ENCODE results near the gene SLC31A2.

The SLC31A2 gene

GRCh38 chr9:113163001-113163400 lies 12.2 kb downstream of the SLC31A2 start:
- H3K23ac ChIP-seq (ENCODE audit: low read length in 2 of 2) = no peak overlapping the region
- WGBS = 67% methylated on average over 3 of the region's 3 CpGs

GRCh38 chr9:113164536-113165300 lies 13.9 kb downstream of the SLC31A2 start:
- no peak overlapping the region for H2BK120ac ChIP-seq (ENCODE audit: low read depth, low read length)
- no peak overlapping the region for H2AFZ ChIP-seq (ENCODE audit: low read depth, low read length)

More at GRCh38 chr9:113163001-113163400, 12.2 kb downstream of the SLC31A2 start:
- Histone ChIP-seq H4K8ac (ENCODE audit: low read length) (no peak overlapping the region), H2BK12ac (ENCODE audit: low read length in 2 of 2) (no peak overlapping the region), H2AFZ (ENCODE audit: low read depth, low read length) (no peak overlapping the region), H3K27me3 (ENCODE audit: control insufficient read depth in 1 of 2, insufficient read depth in 1 of 2, low read length in 2 of 2) (no peaks in the 10 kb centered on the region), H3K4ac (ENCODE audit: low read depth in 1 of 2, low read length in 2 of 2) (no peak overlapping the region), H2BK5ac (ENCODE audit: low read depth, low read length, poor library complexity, severe bottlenecking) (no peak overlapping the region), H3K4me2 (ENCODE audit: low read length, poor library complexity, severe bottlenecking) (no peak overlapping the region), H2AK5ac (ENCODE audit: low read length, severe bottlenecking) (no peak overlapping the region), H3K4me1 (ENCODE audit: control insufficient read depth, insufficient read depth, low read depth, low read length) (no peaks in the 10 kb centered on the region), H2BK15ac (ENCODE audit: low read depth, poor library complexity, severe bottlenecking) (peak overlapping the region; percentile 17), H3K9ac (ENCODE audit: low read length) (no peak overlapping the region), H3K4me3 (ENCODE audit: insufficient read depth in 1 of 2, low read depth in 1 of 2, low read length in 2 of 2) (no peak overlapping the region), H4K91ac (ENCODE audit: low read length) (no peak overlapping the region), H3K9me3 (ENCODE audit: control insufficient read depth, low read length) (no peaks in the 10 kb centered on the region), H2BK120ac (ENCODE audit: low read depth, low read length) (no peak overlapping the region), H3K14ac (ENCODE audit: low read length in 2 of 2) (no peak overlapping the region), H3K27ac (ENCODE audit: low read length, poor library complexity, severe bottlenecking) (no peak overlapping the region), H3K36me3 (ENCODE audit: control insufficient read depth in 1 of 2, insufficient read depth in 2 of 2, low read depth in 1 of 2, low read length in 2 of 2) (peaks cover 56 to 99% of the 10 kb centered on the region in 2 experiments), H3K18ac (ENCODE audit: low read depth in 1 of 2, low read length in 2 of 2) (no peak overlapping the region), H3K79me1 (replicated peaks; ENCODE audit: low read length, poor library complexity, severe bottlenecking) (peaks cover 2% of the 10 kb centered on the region)
- DNase-seq = no peak

GRCh38 chr9:113166039-113166438 lies 15.2 kb downstream of the SLC31A2 start:
- Histone ChIP-seq H3K18ac (ENCODE audit: low read depth in 1 of 2, low read length in 2 of 2) (no peak overlapping the region), H2BK120ac (ENCODE audit: low read depth, low read length) (no peak overlapping the region), H3K27me3 (ENCODE audit: control insufficient read depth in 1 of 2, insufficient read depth in 1 of 2, low read length in 2 of 2) (no peaks in the 10 kb centered on the region), H2AFZ (ENCODE audit: low read depth, low read length) (no peak overlapping the region), H3K4me2 (ENCODE audit: low read length, poor library complexity, severe bottlenecking) (no peak overlapping the region), H3K9me3 (ENCODE audit: control insufficient read depth, low read length) (no peaks in the 10 kb centered on the region), H2BK12ac (ENCODE audit: low read length in 2 of 2) (no peak overlapping the region), H4K91ac (ENCODE audit: low read length) (no peak overlapping the region), H3K9ac (ENCODE audit: low read length) (no peak overlapping the region), H4K8ac (ENCODE audit: low read length) (no peak overlapping the region), H3K14ac (ENCODE audit: low read length in 2 of 2) (no peak overlapping the region), H3K27ac (ENCODE audit: low read length, poor library complexity, severe bottlenecking) (no peak overlapping the region), H3K79me1 (replicated peaks; ENCODE audit: low read length, poor library complexity, severe bottlenecking) (peaks cover 2% of the 10 kb centered on the region), H2BK15ac (ENCODE audit: low read depth, poor library complexity, severe bottlenecking) (no peak overlapping the region), H3K4me1 (ENCODE audit: control insufficient read depth, insufficient read depth, low read depth, low read length) (no peaks in the 10 kb centered on the region), H2AK5ac (ENCODE audit: low read length, severe bottlenecking) (no peak overlapping the region), H3K4me3 (ENCODE audit: insufficient read depth in 1 of 2, low read depth in 1 of 2, low read length in 2 of 2) (no peak overlapping the region), H3K23ac (ENCODE audit: low read length in 2 of 2) (no peak overlapping the region), H2BK5ac (ENCODE audit: low read depth, low read length, poor library complexity, severe bottlenecking) (no peak overlapping the region), H3K4ac (ENCODE audit: low read depth in 1 of 2, low read length in 2 of 2) (no peak overlapping the region), H3K36me3 (ENCODE audit: control insufficient read depth in 1 of 2, insufficient read depth in 2 of 2, low read depth in 1 of 2, low read length in 2 of 2) (peaks cover 75 to 100% of the 10 kb centered on the region in 2 experiments)
- 97% methylated on average over 4 of the region's 4 CpGs for WGBS
- no peak for DNase-seq

More at GRCh38 chr9:113164536-113165300, 13.9 kb downstream of the SLC31A2 start:
- H3K4me2 ChIP-seq (ENCODE audit: low read length, poor library complexity, severe bottlenecking) = no peak overlapping the region
- peaks cover 69 to 99% of the 10 kb centered on the region in 2 experiments for H3K36me3 ChIP-seq (ENCODE audit: control insufficient read depth in 1 of 2, insufficient read depth in 2 of 2, low read depth in 1 of 2, low read length in 2 of 2)
- no peaks in the 10 kb centered on the region for H3K9me3 ChIP-seq (ENCODE audit: control insufficient read depth, low read length)
- no peak overlapping the region for H3K14ac ChIP-seq (ENCODE audit: low read length in 2 of 2)
- H3K23ac ChIP-seq (ENCODE audit: low read length in 2 of 2) = no peak overlapping the region
- H3K27me3 ChIP-seq (ENCODE audit: control insufficient read depth in 1 of 2, insufficient read depth in 1 of 2, low read length in 2 of 2) = no peaks in the 10 kb centered on the region
- no peak overlapping the region for H3K4me3 ChIP-seq (ENCODE audit: insufficient read depth in 1 of 2, low read depth in 1 of 2, low read length in 2 of 2)
- H3K79me1 ChIP-seq (replicated peaks; ENCODE audit: low read length, poor library complexity, severe bottlenecking) = peaks cover 2% of the 10 kb centered on the region
- H4K8ac ChIP-seq (ENCODE audit: low read length) = no peak overlapping the region
- no peaks in the 10 kb centered on the region for H3K4me1 ChIP-seq (ENCODE audit: control insufficient read depth, insufficient read depth, low read depth, low read length)
- 100% methylated on average over 2 of the region's 4 CpGs for WGBS
- H2AK5ac ChIP-seq (ENCODE audit: low read length, severe bottlenecking) = no peak overlapping the region
- no peak overlapping the region for H3K9ac ChIP-seq (ENCODE audit: low read length)
- H3K18ac ChIP-seq (ENCODE audit: low read depth in 1 of 2, low read length in 2 of 2) = no peak overlapping the region
- no peak overlapping the region for H2BK12ac ChIP-seq (ENCODE audit: low read length in 2 of 2)
- no peak overlapping the region for H4K91ac ChIP-seq (ENCODE audit: low read length)
- no peak overlapping the region for H3K4ac ChIP-seq (ENCODE audit: low read depth in 1 of 2, low read length in 2 of 2)
- peak; percentile 27 for DNase-seq
- no peak overlapping the region for H2BK5ac ChIP-seq (ENCODE audit: low read depth, low read length, poor library complexity, severe bottlenecking)
- H2BK15ac ChIP-seq (ENCODE audit: low read depth, poor library complexity, severe bottlenecking) = no peak overlapping the region
- no peak overlapping the region for H3K27ac ChIP-seq (ENCODE audit: low read length, poor library complexity, severe bottlenecking)

- no peak overlapping the region for H3K4me2 ChIP-seq (ENCODE audit: low read length, poor library complexity, severe bottlenecking)
- H3K4me3 ChIP-seq (ENCODE audit: insufficient read depth in 1 of 2, low read depth in 1 of 2, low read length in 2 of 2) = no peak overlapping the region
- no peaks in the 10 kb centered on the region for H3K27me3 ChIP-seq (ENCODE audit: control insufficient read depth in 1 of 2, insufficient read depth in 1 of 2, low read length in 2 of 2)
- H4K91ac ChIP-seq (ENCODE audit: low read length) = no peak overlapping the region
- H3K4ac ChIP-seq (ENCODE audit: low read depth in 1 of 2, low read length in 2 of 2) = no peak overlapping the region
- no peak overlapping the region for H2BK15ac ChIP-seq (ENCODE audit: low read depth, poor library complexity, severe bottlenecking)
- no peak overlapping the region for H4K8ac ChIP-seq (ENCODE audit: low read length)
- H2AK5ac ChIP-seq (ENCODE audit: low read length, severe bottlenecking) = no peak overlapping the region
- no peak for DNase-seq
- H2AFZ ChIP-seq (ENCODE audit: low read depth, low read length) = no peak overlapping the region
- peaks cover 68 to 93% of the 10 kb centered on the region in 2 experiments for H3K36me3 ChIP-seq (ENCODE audit: control insufficient read depth in 1 of 2, insufficient read depth in 2 of 2, low read depth in 1 of 2, low read length in 2 of 2)
- H3K27ac ChIP-seq (ENCODE audit: low read length, poor library complexity, severe bottlenecking) = no peak overlapping the region
- no peak overlapping the region for H3K23ac ChIP-seq (ENCODE audit: low read length in 2 of 2)
- H3K9me3 ChIP-seq (ENCODE audit: control insufficient read depth, low read length) = no peaks in the 10 kb centered on the region
- H2BK5ac ChIP-seq (ENCODE audit: low read depth, low read length, poor library complexity, severe bottlenecking) = no peak overlapping the region
- no peak overlapping the region for H3K9ac ChIP-seq (ENCODE audit: low read length)
- WGBS = 100% methylated on average over 2 of the region's 5 CpGs
- H3K4me1 ChIP-seq (ENCODE audit: control insufficient read depth, insufficient read depth, low read depth, low read length) = no peaks in the 10 kb centered on the region
- no peak overlapping the region for H3K14ac ChIP-seq (ENCODE audit: low read length in 2 of 2)
- H2BK120ac ChIP-seq (ENCODE audit: low read depth, low read length) = no peak overlapping the region
- H2BK12ac ChIP-seq (ENCODE audit: low read length in 2 of 2) = no peak overlapping the region
- H3K18ac ChIP-seq (ENCODE audit: low read depth in 1 of 2, low read length in 2 of 2) = no peak overlapping the region
- H3K79me1 ChIP-seq (replicated peaks; ENCODE audit: low read length, poor library complexity, severe bottlenecking) = peaks cover 4% of the 10 kb centered on the region
These were observed 18.0 kb downstream of the SLC31A2 start for GRCh38 chr9:113168809-113169208.

Measured in mesenchymal stem cell (in vitro differentiated cells and primary cell).